SK-N-SH treated with all-trans-retinoic acid at 6 μM for 48 hours (cell line): ENCODE measurements around the gene RMND5A.

Source experiments
- ATAC-seq: fragments of 200-7000 bp; cut with Tn5 transposase; 3 replicates; pipeline ENCODE4 v1.9.1; 2020; ENCODE audit warnings: mild to moderate bottlenecking, moderate library complexity
- ARNTL ChIP-seq: fragments of 450-650 bp; formaldehyde crosslinking; IDR thresholded peaks from 2 replicates; pipeline ENCODE4 v1.5.0; 2020; ENCODE audit warnings: low read depth, mild to moderate bottlenecking, moderate library complexity, borderline replicate concordance
- BACH2 ChIP-seq: fragments of 250-450 bp; sonication (Bioruptor Pico); IDR thresholded peaks from 2 replicates; pipeline ENCODE4 v1.9.0; 2021; ENCODE audit warnings: mild to moderate bottlenecking, borderline replicate concordance
- CREB5 ChIP-seq: fragments of 250-450 bp; sonication (Bioruptor Pico); IDR thresholded peaks from 2 replicates; pipeline ENCODE4 v1.5.1; 2020; ENCODE audit warnings: low read depth, mild to moderate bottlenecking, moderate library complexity
- CSDC2 ChIP-seq: fragments of 250-450 bp; sonication (Bioruptor Pico); IDR thresholded peaks from 2 replicates; pipeline ENCODE4 v1.5.0; 2020; ENCODE audit warnings: mild to moderate bottlenecking, moderate library complexity
- ESRRG ChIP-seq: fragments of 250-450 bp; sonication (Bioruptor Pico); IDR thresholded peaks from 2 replicates; pipeline ENCODE4 v1.6.1; 2021; ENCODE audit warnings: mild to moderate bottlenecking
- GLIS3 ChIP-seq: fragments of 250-450 bp; sonication (Bioruptor Pico); IDR thresholded peaks from 2 replicates; pipeline ENCODE4 v1.5.0; 2020; ENCODE audit warnings: mild to moderate bottlenecking, moderate library complexity
- ISL1 ChIP-seq: fragments of 250-450 bp; sonication (Bioruptor Pico); IDR thresholded peaks from 2 replicates; pipeline ENCODE4 v2.1.2; 2022; ENCODE audit warnings: mild to moderate bottlenecking, moderate library complexity
- OSR1 ChIP-seq: fragments of 250-450 bp; sonication (Bioruptor Pico); IDR thresholded peaks from 2 replicates; pipeline ENCODE4 v1.8.0; 2022; ENCODE audit warnings: moderate library complexity, mild to moderate bottlenecking, inconsistent platforms
- RARB ChIP-seq: fragments of 250-450 bp; sonication (Bioruptor Pico); IDR thresholded peaks from 2 replicates; pipeline ENCODE4 v1.8.0; 2021; ENCODE audit warnings: mild to moderate bottlenecking, moderate library complexity
- TOX ChIP-seq: fragments of 250-450 bp; sonication (Bioruptor Pico); IDR thresholded peaks from 2 replicates; pipeline ENCODE4 v1.8.0; 2021; ENCODE audit warnings: mild to moderate bottlenecking, moderate library complexity, borderline replicate concordance
- ZC3H10 ChIP-seq: fragments of 250-450 bp; sonication (Bioruptor Pico); IDR thresholded peaks from 2 replicates; pipeline ENCODE4 v1.5.1; 2021; ENCODE audit warnings: mild to moderate bottlenecking, moderate library complexity
- ZFP3 ChIP-seq: fragments of 250-450 bp; sonication (Bioruptor Pico); IDR thresholded peaks from 2 replicates; pipeline ENCODE4 v1.5.0; 2020; ENCODE audit warnings: mild to moderate bottlenecking, moderate library complexity
- ZFP30 ChIP-seq: fragments of 450-650 bp; formaldehyde crosslinking; IDR thresholded peaks from 2 replicates; pipeline ENCODE4 v1.5.0; 2022; ENCODE audit warnings: mild to moderate bottlenecking, moderate library complexity
- ZNF565 ChIP-seq: fragments of 450-650 bp; formaldehyde crosslinking; conservative IDR thresholded peaks from 2 replicates; pipeline ENCODE4 v1.5.0; 2020; ENCODE audit warnings: low read depth, mild to moderate bottlenecking, moderate library complexity
- ZNF70 ChIP-seq: fragments of 450-650 bp; formaldehyde crosslinking; IDR thresholded peaks from 2 replicates; pipeline ENCODE4 v1.5.0; 2020; ENCODE audit warnings: mild to moderate bottlenecking, moderate library complexity
- ZNF8 ChIP-seq: fragments of 450-650 bp; formaldehyde crosslinking; IDR thresholded peaks from 2 replicates; pipeline ENCODE4 v1.5.0; 2020; ENCODE audit warnings: mild to moderate bottlenecking, moderate library complexity
- TF ChIP-seq, protein P1 (sequence below): fragments of 250-450 bp; sonication (Bioruptor Pico); IDR thresholded peaks from 2 replicates; pipeline ENCODE4 v1.5.0; 2020; ENCODE audit warnings: mild to moderate bottlenecking, moderate library complexity
- TF ChIP-seq, protein P2 (sequence below): fragments of 250-450 bp; sonication (Bioruptor Pico); IDR thresholded peaks from 2 replicates; pipeline ENCODE4 v1.8.0; 2021; ENCODE audit warnings: low read depth, mild to moderate bottlenecking, moderate library complexity, borderline replicate concordance
- TF ChIP-seq, protein P3 (sequence below): fragments of 250-450 bp; sonication (Bioruptor Pico); IDR thresholded peaks from 2 replicates; pipeline ENCODE4 v1.5.1; 2021; ENCODE audit warnings: mild to moderate bottlenecking, moderate library complexity

Gene RMND5A

GRCh38 chr2:86807133-86807467 lies 87.0 kb downstream of the RMND5A start:
- ATAC-seq, result no peak
- TF ChIP-seq ZNF8 (CRISPR knock-in tag) (no peak), OSR1 (CRISPR knock-in tag) (no peak), BACH2 (no peak), ARNTL (CRISPR knock-in tag) (no peak), CREB5 (CRISPR knock-in tag) (no peak), CSDC2 (no peak), ISL1 (CRISPR knock-in tag) (no peak)
- TF ChIP-seq, protein P1, sequence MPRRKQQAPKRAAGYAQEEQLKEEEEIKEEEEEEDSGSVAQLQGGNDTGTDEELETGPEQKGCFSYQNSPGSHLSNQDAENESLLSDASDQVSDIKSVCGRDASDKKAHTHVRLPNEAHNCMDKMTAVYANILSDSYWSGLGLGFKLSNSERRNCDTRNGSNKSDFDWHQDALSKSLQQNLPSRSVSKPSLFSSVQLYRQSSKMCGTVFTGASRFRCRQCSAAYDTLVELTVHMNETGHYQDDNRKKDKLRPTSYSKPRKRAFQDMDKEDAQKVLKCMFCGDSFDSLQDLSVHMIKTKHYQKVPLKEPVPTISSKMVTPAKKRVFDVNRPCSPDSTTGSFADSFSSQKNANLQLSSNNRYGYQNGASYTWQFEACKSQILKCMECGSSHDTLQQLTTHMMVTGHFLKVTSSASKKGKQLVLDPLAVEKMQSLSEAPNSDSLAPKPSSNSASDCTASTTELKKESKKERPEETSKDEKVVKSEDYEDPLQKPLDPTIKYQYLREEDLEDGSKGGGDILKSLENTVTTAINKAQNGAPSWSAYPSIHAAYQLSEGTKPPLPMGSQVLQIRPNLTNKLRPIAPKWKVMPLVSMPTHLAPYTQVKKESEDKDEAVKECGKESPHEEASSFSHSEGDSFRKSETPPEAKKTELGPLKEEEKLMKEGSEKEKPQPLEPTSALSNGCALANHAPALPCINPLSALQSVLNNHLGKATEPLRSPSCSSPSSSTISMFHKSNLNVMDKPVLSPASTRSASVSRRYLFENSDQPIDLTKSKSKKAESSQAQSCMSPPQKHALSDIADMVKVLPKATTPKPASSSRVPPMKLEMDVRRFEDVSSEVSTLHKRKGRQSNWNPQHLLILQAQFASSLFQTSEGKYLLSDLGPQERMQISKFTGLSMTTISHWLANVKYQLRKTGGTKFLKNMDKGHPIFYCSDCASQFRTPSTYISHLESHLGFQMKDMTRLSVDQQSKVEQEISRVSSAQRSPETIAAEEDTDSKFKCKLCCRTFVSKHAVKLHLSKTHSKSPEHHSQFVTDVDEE (CRISPR knock-in tag), result no peak
- TF ChIP-seq, protein P2, sequence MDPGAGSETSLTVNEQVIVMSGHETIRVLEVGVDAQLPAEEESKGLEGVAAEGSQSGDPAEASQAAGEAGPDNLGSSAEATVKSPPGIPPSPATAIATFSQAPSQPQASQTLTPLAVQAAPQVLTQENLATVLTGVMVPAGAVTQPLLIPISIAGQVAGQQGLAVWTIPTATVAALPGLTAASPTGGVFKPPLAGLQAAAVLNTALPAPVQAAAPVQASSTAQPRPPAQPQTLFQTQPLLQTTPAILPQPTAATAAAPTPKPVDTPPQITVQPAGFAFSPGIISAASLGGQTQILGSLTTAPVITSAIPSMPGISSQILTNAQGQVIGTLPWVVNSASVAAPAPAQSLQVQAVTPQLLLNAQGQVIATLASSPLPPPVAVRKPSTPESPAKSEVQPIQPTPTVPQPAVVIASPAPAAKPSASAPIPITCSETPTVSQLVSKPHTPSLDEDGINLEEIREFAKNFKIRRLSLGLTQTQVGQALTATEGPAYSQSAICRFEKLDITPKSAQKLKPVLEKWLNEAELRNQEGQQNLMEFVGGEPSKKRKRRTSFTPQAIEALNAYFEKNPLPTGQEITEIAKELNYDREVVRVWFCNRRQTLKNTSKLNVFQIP, result no peak
- TF ChIP-seq, protein P3, sequence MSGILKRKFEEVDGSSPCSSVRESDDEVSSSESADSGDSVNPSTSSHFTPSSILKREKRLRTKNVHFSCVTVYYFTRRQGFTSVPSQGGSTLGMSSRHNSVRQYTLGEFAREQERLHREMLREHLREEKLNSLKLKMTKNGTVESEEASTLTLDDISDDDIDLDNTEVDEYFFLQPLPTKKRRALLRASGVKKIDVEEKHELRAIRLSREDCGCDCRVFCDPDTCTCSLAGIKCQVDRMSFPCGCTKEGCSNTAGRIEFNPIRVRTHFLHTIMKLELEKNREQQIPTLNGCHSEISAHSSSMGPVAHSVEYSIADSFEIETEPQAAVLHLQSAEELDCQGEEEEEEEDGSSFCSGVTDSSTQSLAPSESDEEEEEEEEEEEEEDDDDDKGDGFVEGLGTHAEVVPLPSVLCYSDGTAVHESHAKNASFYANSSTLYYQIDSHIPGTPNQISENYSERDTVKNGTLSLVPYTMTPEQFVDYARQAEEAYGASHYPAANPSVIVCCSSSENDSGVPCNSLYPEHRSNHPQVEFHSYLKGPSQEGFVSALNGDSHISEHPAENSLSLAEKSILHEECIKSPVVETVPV (CRISPR knock-in tag), result no peak

GRCh38 chr2:86807468-86808275 lies 87.6 kb downstream of the RMND5A start:
- ATAC-seq, result peak; percentile 74
- TF ChIP-seq ESRRG (no peak), CREB5 (CRISPR knock-in tag) (no peak), ZNF70 (CRISPR knock-in tag) (no peak), GLIS3 (CRISPR knock-in tag) (no peak), ZNF565 (no peak), ARNTL (CRISPR knock-in tag) (no peak), ZFP30 (CRISPR knock-in tag) (no peak), RARB (CRISPR knock-in tag) (no peak), BACH2 (no peak), ISL1 (CRISPR knock-in tag) (no peak), ZFP3 (no peak), ZNF8 (CRISPR knock-in tag) (no peak), ZC3H10 (no peak), TOX (CRISPR knock-in tag) (no peak)
- TF ChIP-seq, protein P3 (CRISPR knock-in tag), result no peak
- TF ChIP-seq, protein P1 (CRISPR knock-in tag), result no peak
